ACHN (cell line): ENCODE measurements around the gene CDC42.
A peak's percentile ranks its signal among the peaks of the same experiment; 100 is the strongest.
"Not testable (repeated sequence)": the region's sequence is repeated elsewhere in the genome, so short reads cannot be mapped to it uniquely, and the experiment has no call there.

Experiments used
- DNase-seq: peaks from one replicate; pipeline ENCODE4 v3.0.0-alpha.2; 2015
- in situ Hi-C: cut with HindIII; loops from 2 replicates; pipeline ENCODE4 v1.10.0; 2017; ENCODE audit warnings: low sequenced_read_pairs, low pct_ligation_motif_present, low pct_unique_long_range_greater_than_20kb

The CDC42 gene

GRCh38 chr1:22052115-22053016 lies at the start of gene CDC42:
CDC42 (plus strand) TSS chr1:22052709; CDS start chr1:22078479, 25,770 bp downstream.
- in situ Hi-C loops, result no loop called here
- DNase-seq, result peak; percentile 93

GRCh38 chr1:22002875-22003274 lies 49.6 kb upstream of the CDC42 start:
- DNase-seq, in situ Hi-C loops: not testable (repeated sequence)

- in situ Hi-C loops, DNase-seq: not testable (repeated sequence)
Observed at GRCh38 chr1:22003959-22004358, 48.5 kb upstream of the CDC42 start.

GRCh38 chr1:22005261-22006149 lies 47.0 kb upstream of the CDC42 start:
- peak; percentile 46 for DNase-seq
- in situ Hi-C loops, result not testable (repeated sequence)

GRCh38 chr1:22006736-22007135 lies 45.8 kb upstream of the CDC42 start:
- in situ Hi-C loops, result not testable (repeated sequence)

GRCh38 chr1:22007262-22007661 lies 45.2 kb upstream of the CDC42 start:
- DNase-seq, in situ Hi-C loops: not testable (repeated sequence)

More at GRCh38 chr1:22006736-22007135, 45.8 kb upstream of the CDC42 start:
- not testable (repeated sequence) for DNase-seq

- in situ Hi-C loops, DNase-seq: not testable (repeated sequence)
Observed at GRCh38 chr1:22009566-22009965, 42.9 kb upstream of the CDC42 start.

- in situ Hi-C loops, DNase-seq: not testable (repeated sequence)
Observed at GRCh38 chr1:22012752-22013151, 39.8 kb upstream of the CDC42 start.

- in situ Hi-C loops, DNase-seq: not testable (repeated sequence)
Observed at GRCh38 chr1:22014575-22015206, 37.8 kb upstream of the CDC42 start.

GRCh38 chr1:22018583-22019559 lies 33.6 kb upstream of the CDC42 start:
- in situ Hi-C loops, result no loop called here
- DNase-seq, result peak; percentile 81

GRCh38 chr1:22021061-22021460 lies 31.4 kb upstream of the CDC42 start:
- no peak for DNase-seq
- in situ Hi-C loops, result no loop called here

- no peak for DNase-seq
- in situ Hi-C loops, result no loop called here
Observed at GRCh38 chr1:22024485-22025367, 27.8 kb upstream of the CDC42 start.

GRCh38 chr1:22025368-22026155 lies 26.9 kb upstream of the CDC42 start:
- in situ Hi-C loops, result no loop called here
- DNase-seq, result peak; percentile 89

- in situ Hi-C loops, result no loop called here
- no peak for DNase-seq
Observed at GRCh38 chr1:22026924-22027289, 25.6 kb upstream of the CDC42 start.

GRCh38 chr1:22030057-22030456 lies 22.5 kb upstream of the CDC42 start:
- in situ Hi-C loops, result no loop called here
- no peak for DNase-seq

GRCh38 chr1:22030473-22030872 lies 22.0 kb upstream of the CDC42 start:
- DNase-seq, result no peak
- in situ Hi-C loops, result no loop called here
